Left cardiac atrium (tissue), 4 donors: ENCODE measurements around the gene DOCK9. TPM values are rescaled to one million over a fixed set of nuclear protein-coding genes. Genes with fewer than 3 reads are reported as not detected.
"Not testable (repeated sequence)": the region's sequence is repeated elsewhere in the genome, so short reads cannot be mapped to it uniquely, and the experiment has no call there.

Experiments
- ATAC-seq, 2 donors: fragments of 200-7000 bp; cut with Tn5 transposase; one replicate each; pipeline ENCODE4 v1.9.1; 2020; ENCODE audit warnings: mild to moderate bottlenecking in 2 of 2, moderate library complexity in 2 of 2
- DNase-seq: peaks from one replicate; pipeline ENCODE4 v3.0.0-alpha.2; 2020
- intact Hi-C, 2 donors: fragments of 100-400 bp; cut with DNase I; formaldehyde crosslinking; loops; one replicate each; pipeline versions ENCODE4 v1.14.1 to v1.15.1; 2022 to 2023
- total RNA-seq, 2 donors: library from RNA; stranded (reverse); fragmentation: NEBNext Ultra II Directional; extraction: Animal tissue kit (Norgen Biotek cat#: 25700); gene quantifications; one replicate each; pipeline ENCODE4 v1.2.1, GENCODE V29; 2021
- donor health status: DM: no; HTN: yes; CAD: no.
- donor health status: DM: no; HTN: yes; CAD: no; lungs with severe emphysema.
- donor health status: DM: yes; HTN: yes; CAD: no.
- donor health status: Dilated cardiomyopathy.

DOCK9 gene
- total RNA-seq, 2 donors from 2014 or later, result 42.1 to 67.5 TPM

DNA sequence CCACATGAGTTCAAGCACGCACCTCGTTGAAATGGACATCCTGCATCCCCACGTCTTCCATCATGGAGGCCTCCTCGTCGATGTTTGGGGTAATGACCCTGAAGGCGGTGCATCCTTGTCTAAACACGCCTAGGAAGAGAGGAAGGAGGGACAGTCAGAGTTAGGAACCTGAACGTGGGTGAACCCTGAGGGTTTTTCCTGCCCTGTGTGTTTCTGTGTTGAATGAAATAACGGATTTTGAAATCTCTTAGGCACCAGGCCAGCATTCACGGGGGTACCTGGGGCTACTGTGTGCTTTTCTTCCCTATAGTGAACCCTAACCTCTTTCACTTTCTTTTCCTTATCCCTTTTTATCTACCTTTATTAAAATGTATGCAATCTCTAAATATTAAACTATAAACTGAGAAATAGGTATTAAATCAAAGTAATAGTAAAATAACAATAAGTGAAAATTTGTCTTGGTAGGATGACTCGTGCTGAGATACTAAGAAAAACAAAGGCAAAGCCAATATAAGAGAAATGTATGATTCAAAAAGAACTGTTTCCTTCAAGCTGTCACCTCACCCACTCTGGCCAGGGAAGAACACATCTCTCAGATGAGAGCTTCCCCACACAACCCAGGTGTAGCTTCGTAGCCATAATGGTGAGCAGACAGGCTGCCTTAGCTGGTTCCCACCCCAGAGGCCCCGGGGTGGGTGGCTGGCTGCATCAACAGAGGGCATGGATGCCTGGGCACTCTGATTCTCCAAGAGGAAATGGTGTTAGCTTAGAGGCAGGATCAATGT is 153.3 kb downstream of the DOCK9 start:
- intact Hi-C loops, result no loop called here
- DNase-seq, result no peak
- ATAC-seq, result no peak

DNA sequence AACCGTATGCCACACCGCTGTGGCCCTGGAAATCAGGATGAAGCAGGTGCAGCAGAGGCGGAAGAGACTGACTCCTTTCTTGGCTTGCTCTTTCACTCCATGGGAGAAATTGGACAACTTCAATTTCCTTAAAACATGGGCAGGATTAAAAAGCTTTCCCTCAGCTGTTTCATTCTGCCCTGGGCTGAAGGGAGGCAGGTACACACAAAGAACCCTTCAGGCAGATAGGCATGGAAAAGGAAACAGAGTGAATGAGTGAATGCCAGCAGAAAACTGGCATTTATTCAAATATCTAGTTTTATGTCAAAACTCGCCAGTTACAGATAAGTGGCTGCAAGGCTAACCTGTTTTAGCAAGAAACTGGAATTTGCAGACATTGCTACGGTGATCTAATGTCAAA is 154.4 kb downstream of the DOCK9 start:
- intact Hi-C loops, result no loop called here
- peak in 1 of 2 donors; percentile 8 for ATAC-seq
- DNase-seq, result no peak

DNA sequence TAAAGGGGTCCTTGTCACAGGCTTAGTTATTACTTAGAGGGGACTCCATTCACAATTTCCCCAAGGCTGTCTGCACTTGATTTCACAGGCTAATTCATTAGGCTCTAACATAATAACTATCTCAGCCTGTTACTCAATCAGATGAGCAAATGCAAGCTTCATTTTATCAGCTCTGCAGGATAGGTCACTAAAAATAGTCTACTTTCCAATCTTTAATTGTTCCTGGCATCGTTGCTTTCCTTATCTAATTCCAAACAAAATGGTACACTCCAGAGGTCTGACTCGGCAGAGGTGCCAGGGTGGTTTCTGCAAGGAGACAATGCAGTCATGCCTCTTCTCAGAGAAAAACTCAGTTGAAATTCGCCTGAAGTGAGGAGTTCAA is 155.6 kb downstream of the DOCK9 start:
- DNase-seq, result peak; percentile 45
- ATAC-seq, result peak; percentile 71 to 81
- intact Hi-C loops, result no loop called here

DNA sequence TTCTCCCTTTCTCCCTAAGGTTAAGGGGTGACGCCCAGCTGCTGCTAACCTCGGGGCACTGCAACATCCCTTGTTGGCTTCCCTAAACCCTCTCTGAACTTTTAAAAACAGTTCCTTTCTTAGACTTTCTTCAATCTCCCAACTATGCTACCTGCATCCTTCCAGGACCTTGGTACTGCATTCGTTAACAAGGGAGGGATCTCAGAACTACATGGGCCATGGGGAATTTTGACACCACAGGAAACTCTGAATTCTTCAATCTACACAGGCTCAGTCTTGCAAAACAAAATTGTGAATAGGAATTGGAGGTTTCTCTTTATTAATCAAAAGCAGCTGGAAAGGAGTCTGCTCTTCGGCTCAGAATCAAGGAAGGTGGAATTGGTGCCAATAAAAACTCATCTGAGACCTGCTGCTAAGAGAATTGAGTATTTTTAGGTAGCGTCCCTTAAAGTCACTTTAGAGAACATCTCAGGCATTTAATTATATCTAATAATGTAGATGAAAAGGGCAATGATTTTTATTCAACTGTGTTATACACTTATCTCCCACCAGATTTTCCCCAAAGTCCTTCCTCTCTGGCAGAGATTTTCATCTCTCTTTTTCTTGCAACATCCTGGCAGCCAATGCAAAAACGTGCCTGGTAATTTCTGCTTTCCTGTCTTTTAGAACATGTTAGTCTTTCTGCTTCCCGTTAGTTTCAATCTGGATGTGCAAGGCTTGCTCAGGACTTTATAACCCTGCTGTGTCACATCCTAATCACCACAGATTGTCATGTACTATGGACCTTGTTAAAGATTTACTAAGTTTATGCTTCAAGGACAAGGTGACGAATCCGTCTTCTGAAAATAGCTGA is 156.3 kb downstream of the DOCK9 start:
- ATAC-seq (peak; percentile 26 to 32), DNase-seq (no peak)
- intact Hi-C loops, result no loop called here

DNA sequence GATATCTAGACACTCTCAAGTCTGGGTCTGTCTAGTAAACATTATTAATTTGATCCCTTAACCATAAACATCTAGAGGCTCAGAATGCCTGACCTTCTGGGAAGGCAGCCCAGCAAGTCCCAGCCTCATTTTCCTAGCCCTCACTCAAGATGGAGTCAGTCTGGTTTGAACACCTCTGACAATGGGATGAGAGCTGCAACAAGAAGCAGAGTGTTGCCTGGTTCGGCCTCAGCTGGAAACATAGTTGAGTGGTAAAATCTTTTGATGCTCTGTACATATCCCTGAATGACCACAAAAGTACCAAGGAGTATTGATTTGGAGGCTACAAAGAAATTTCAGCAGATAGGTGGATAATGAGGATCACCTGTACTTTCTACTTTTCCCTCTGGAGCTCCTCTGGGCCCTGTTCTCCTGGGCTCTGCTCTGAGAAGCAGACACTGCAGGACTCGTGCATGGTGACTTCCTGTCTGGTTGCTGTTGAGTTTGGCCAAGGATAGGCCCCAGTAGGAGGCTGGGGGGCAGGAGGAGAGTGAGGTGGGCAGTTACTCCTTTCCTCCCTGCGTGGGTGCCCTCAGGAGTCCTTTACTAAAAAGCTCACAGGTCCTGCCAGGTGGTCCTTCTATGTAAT is 157.0 kb downstream of the DOCK9 start:
- DNase-seq, result no peak
- intact Hi-C loops, result no loop called here
- ATAC-seq, result peak in 1 of 2 donors; percentile 20

DNA sequence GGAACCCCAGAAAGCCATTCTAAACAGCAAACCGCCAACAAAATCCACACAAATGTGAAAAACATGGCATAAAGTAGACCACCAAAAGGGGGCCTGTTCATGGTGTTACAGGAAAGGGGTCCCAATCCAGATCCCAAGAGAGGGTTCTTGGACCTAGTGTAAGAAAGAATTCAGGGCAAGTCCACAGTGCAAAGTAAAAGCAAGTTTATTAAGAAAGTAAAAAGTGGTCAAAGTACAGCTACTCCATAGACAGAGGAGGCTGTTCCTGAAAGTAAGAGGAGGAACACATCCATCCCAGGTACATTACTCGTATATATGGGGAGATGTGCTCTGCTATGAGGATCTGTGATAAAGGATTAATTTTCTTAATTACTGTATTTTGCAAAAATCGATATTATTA is 157.6 kb downstream of the DOCK9 start:
- ATAC-seq (no peak), DNase-seq (no peak)
- intact Hi-C loops, result no loop called here

DNA sequence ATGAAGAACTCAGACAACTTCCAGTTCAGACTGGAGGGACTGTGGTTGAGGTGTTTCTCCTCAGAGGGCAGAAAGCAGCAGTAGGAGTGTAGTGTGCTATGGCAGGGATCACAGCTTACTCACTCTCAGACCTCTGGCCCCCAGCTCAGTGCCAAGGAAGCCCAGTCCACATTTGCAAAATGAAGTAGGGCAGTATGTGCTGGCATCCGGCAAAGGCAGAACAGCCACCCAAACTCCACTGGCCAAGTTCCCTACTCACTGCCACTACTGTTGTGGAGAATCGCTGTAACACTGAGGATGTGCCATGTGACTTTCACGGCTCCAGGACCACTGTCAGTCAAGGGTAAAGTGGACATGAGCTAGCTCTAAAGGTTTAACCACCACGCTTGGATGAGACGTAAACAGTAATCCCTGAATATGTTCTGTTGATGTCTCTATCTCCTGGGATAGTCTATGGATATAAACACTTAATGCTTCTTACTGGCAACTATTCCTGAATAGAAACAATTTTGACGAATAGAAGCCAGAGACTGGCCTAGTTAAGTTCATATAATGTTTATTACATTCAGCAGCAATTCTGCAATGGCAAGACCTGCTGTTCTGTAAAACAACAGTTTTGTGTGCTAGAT is 158.4 kb downstream of the DOCK9 start:
- DNase-seq, result no peak
- intact Hi-C loops, result no loop called here
- ATAC-seq, result peak; percentile 68 to 71

DNA sequence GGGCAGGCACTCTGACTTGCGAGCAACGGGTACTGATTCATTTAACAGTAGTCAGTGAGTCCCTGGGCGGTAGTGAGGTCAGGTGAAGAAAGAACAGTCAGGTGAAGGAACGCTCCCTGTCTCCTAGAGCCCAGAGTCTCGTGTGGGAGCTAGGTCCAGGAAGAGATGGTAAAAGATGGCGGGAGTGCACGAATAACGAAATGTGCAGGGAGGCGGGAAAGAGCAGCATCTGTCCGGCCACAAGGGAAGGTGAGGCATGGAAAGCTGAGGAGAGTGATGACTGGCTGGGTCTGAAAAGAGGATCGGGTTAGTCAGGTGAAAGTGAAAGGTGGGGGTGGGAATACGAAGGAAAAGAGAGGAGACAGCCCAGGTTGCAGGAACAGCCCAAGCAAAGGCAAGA is 161.5 kb downstream of the DOCK9 start:
- no peak for ATAC-seq
- intact Hi-C loops, result no loop called here
- no peak for DNase-seq

DNA sequence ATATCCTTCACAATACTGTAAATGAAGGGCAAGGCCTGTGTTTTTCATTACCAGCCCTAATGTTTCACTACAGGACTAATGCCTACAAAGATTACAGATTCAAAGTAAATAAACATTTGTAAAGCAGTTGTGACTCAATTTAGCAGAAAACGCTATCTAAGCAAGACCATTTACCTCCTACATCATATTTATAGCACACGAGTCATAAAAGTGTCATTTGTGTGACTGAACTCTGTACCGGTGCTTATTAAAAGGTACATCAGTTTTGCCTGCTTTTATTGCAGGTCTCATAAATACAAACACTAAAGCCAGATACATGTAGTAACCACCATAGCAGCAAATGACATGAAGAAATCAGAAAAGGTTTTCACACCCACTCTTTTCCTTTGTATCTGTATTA is 163.9 kb downstream of the DOCK9 start:
- DNase-seq, result no peak
- intact Hi-C loops, result no loop called here
- ATAC-seq, result no peak

DNA sequence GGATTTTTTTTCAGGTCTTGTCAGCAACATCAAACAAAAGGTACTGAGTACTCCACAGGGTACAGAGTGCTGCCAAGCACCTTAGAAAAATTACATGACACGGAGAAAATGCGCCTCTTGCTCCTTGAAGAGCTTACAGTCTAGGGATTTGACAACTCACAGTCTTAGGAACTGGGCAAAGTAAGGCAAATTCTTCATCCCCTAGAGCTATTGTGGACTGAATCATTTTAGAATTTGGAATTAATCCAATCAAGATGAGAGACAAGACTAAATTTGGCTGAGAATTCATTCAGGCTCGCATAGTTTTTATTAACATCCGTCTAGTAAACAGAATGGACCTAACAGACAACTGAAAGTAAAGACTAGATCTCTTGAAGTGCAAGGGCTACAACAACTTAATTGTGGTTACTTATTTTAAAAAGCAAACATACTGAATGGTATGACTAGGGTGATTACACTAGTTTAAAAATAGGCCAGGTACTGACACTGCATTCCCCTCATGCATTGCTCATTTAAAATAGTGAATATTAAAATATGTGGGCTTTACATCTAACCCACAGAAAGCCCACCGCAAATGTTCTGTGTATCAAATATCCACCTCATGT is 165.6 kb downstream of the DOCK9 start:
- intact Hi-C loops, DNase-seq: not testable (repeated sequence)
- ATAC-seq, result peak in 1 of 2 donors; percentile 60

DNA sequence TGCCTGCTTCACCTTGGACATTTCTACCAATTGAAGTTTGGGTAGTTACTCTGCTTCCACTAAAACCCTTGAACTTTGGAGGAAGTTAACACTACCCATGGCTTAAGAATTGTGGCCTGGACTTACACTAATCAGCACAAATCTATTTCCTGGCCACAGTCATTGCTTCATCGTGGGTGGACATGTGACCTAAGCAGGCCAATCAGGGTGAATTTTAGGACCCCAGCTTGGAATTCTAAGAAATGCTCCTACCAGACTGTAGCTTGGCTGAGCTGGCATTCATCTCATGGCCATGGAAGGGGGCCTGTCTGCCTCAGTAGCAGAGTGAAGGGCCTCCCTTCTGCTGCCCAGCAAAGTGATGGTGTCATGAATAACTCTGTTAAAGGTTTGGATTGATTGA is 167.1 kb downstream of the DOCK9 start:
- ATAC-seq, result no peak
- intact Hi-C loops, result no loop called here
- DNase-seq, result no peak

DNA sequence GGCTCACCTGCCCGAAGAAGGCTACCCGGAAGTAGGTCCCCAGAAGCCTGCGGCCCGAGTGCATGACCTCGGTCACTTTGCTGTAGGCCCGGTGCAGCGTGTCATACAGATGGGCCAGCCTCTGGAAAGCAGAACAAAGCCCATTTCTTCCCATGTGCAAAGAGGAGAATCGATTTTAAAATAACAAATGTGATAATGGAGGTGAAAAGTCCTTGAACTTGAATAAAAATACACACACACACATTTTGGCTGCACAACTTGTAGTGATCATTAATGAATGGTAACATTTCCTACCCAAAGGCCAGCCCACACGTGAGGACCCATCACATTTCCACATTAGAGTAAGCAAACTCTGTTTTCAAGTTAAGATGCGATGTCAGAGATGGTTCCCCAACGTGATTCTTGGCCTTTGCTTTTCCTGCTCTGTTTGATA is 168.5 kb downstream of the DOCK9 start:
- intact Hi-C loops, result no loop called here
- DNase-seq (no peak), ATAC-seq (no peak)

DNA sequence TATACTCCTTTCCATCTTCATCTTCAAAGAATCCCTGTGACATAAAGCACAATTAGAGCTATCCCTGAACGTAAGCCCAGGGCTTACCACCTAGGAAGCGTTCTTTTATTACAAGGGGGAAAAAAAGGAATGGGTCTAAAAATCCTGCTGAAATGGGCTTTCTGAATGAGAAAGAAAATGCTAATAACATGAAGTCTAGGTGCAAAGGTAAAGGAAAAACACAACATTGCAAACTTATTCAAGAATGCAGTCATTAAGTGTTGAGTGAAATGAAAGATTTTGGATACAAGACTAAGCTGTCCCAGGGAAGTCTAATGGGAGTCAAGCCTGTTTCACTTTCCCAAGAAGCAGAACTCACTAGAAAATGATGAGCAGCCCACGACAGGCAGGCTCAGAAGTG is 170.1 kb downstream of the DOCK9 start:
- intact Hi-C loops, result no loop called here
- no peak for ATAC-seq
- DNase-seq, result no peak

DNA sequence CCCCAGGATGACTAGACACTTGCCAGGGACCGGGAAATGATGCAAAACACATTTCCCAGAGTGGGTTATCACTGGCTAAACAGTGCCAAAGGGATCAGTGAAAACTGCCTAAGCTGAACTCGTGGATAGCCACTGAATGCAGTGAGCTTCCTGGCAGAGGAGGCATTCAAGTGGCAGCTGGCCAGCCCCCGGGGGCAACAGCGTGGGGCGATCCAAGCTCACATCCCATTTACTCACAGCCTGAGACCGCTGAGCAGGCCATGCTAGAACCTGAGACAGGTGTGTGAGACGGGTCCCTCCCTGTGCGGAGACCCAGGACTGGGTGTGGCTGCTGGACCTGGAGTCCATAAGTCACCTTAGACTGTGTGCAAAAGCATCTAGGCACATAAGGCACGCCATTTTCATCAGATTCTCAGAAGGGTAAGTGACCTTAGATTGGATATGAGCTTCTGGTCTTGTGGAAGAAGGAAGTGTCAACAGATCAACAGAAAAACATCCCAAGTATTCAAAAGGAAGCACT is 173.5 kb downstream of the DOCK9 start:
- intact Hi-C loops, result no loop called here
- DNase-seq (no peak), ATAC-seq (no peak)

DNA sequence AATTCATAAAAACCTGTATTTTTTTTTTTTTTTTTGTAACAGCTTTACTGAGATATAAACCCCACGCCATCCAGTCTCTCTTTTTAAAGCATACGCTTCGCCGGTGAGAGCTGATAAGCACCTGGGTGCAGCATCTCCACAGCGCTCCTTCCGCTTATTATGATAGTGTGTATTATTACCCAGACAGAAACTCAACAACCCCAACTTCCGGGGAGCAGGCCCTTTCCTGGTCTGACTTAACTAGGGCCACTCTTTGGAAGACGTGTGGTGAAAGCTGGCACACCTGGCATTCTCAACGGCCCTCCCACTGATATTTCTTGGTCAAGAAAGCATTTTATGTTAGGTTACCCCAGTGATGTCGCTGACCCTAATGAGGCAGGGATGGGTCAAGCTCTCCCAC is 173.9 kb downstream of the DOCK9 start:
- intact Hi-C loops, result no loop called here
- ATAC-seq (no peak), DNase-seq (no peak)

DNA sequence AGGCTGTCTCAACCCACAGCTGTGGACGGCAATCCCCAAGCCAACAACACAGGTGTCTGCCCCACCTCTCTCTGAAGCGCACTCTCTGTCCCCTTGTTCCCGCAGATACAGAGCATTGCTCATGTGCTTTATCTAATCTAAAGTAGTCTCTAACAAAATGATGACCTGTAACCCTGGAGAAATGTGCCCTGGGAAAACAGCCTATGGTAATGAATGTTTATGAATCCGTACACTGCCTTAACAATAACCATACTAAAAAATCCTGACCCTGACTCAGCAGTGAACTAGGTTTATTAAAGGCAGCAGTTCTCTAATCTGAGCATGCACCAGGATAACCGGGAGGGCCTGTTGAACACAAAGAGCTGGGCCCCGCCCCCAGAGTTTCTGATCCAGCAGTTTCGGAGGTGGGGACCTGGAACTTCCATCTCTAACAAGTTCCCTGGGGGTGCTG is 174.7 kb downstream of the DOCK9 start:
- DNase-seq, result no peak
- ATAC-seq, result no peak
- intact Hi-C loops, result no loop called here

DNA sequence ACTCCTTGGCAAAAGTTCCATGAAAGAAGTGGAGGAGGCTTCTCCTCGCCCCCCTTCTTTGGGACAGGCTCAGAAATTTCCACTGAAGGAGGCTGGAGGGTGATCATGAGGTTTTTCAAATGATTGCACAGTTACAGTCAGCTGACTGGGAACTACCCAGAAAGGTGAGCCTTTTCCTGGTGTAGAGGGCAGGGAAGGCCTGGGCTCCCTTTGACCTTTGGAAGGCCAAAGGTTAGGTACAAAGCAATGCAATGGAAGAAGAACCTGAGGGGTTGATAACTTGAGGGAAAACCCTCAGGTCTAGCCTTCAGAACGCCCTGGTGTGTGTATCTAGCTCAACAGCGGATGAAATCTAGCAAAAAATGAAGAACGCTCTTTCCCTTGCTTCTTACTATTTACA is 175.3 kb downstream of the DOCK9 start:
- ATAC-seq, result no peak
- DNase-seq, result no peak
- intact Hi-C loops, result no loop called here

DNA sequence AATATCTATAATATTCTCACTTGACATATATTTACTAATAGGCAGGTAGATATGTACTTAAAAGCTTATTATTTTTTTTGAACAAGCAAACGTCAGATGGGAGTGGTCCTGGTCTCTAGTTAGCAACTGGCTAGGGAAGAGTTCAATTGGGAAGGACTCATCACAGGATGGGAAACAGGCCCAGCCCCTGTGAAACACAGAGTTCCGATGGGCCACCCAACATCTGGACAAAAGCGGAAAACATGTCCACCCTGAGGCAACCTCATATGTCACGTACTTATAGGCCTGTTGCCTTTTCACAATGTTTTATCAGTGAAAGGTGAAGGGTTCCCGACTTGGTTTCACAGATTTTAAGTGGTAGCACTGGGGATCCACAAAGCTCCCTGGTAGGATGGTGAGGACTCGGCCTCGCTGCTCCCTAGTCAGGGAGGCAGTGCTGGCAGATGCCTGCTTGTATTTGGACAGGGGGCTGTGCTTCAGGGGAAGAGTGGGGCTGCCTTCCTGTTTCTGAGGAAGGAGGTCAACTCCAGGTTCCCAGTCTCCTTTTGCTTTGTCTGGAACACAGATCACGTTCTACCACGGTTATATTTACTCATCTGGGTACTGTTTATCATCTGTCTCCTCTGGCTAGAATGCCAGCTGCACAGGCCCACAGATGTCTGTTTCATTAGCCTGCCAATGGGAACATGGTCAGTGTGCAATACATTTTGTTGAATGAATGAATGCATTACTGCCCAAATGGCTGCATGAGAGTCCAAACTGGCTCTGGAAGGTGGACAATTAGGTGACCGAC is 176.0 kb downstream of the DOCK9 start:
- DNase-seq (no peak), ATAC-seq (no peak)
- intact Hi-C loops, result no loop called here
